Activated CD4-positive, alpha-beta T cell treated with anti-CD3 and anti-CD28 coated beads, Interleukin-2, amount 50 U/mL, for 1 hour (primary cell): ENCODE results near the gene MORC2.
A peak's percentile ranks its signal among the peaks of the same experiment; 100 is the strongest.

ENCODE experiments used
- DNase-seq: peaks from one replicate; pipeline ENCODE4 v3.0.0-alpha.2; 2020

MORC2 gene

GRCh38 chr22:30948930-30949342 lies 19.6 kb downstream of the MORC2 start:
- DNase-seq, result no peak

- no peak for DNase-seq
These were observed 20.6 kb downstream of the MORC2 start for GRCh38 chr22:30947816-30948454.

GRCh38 chr22:30947173-30947815 lies 21.3 kb downstream of the MORC2 start:
- no peak for DNase-seq

GRCh38 chr22:30946354-30946753 lies 22.2 kb downstream of the MORC2 start:
- DNase-seq, result no peak

GRCh38 chr22:30945653-30946052 lies 22.9 kb downstream of the MORC2 start:
- no peak for DNase-seq

GRCh38 chr22:30944986-30945385 lies 23.6 kb downstream of the MORC2 start:
- no peak for DNase-seq

GRCh38 chr22:30943368-30943767 lies 25.2 kb downstream of the MORC2 start:
- peak; percentile 57 for DNase-seq

GRCh38 chr22:30941363-30941740 lies 27.2 kb downstream of the MORC2 start:
- no peak for DNase-seq

- DNase-seq, result peak; percentile 35
These were observed 27.8 kb downstream of the MORC2 start for GRCh38 chr22:30940685-30941362.

GRCh38 chr22:30934053-30934452 lies 34.5 kb downstream of the MORC2 start:
- no peak for DNase-seq

GRCh38 chr22:30933457-30933856 lies 35.1 kb downstream of the MORC2 start:
- DNase-seq, result no peak

- no peak for DNase-seq
These were observed 35.9 kb downstream of the MORC2 start for GRCh38 chr22:30932661-30933060.

- no peak for DNase-seq
These were observed 36.9 kb downstream of the MORC2 start for GRCh38 chr22:30931541-30932300.

GRCh38 chr22:30930228-30930627 lies 38.3 kb downstream of the MORC2 start:
- DNase-seq, result no peak

- no peak for DNase-seq
These were observed 40.2 kb downstream of the MORC2 start for GRCh38 chr22:30928401-30928800.

- DNase-seq, result no peak
These were observed 40.8 kb downstream of the MORC2 start for GRCh38 chr22:30927806-30928205.

- no peak for DNase-seq
These were observed 41.9 kb downstream of the MORC2 start for GRCh38 chr22:30926706-30927105.

GRCh38 chr22:30925667-30926066 lies 42.9 kb downstream of the MORC2 start:
- no peak for DNase-seq

GRCh38 chr22:30923168-30923900 lies 45.2 kb downstream of the MORC2 start:
- no peak for DNase-seq

- peak; percentile 71 for DNase-seq
These were observed 46.4 kb downstream of the MORC2 start for GRCh38 chr22:30922151-30922611.

- no peak for DNase-seq
These were observed 47.5 kb downstream of the MORC2 start for GRCh38 chr22:30921108-30921507.

- peak; percentile 85 for DNase-seq
These were observed 48.2 kb downstream of the MORC2 start for GRCh38 chr22:30920407-30920806.

GRCh38 chr22:30919973-30920372 lies 48.6 kb downstream of the MORC2 start:
- DNase-seq, result no peak
